ENCODE measurements around the gene COX5A.

- TF ChIP-seq CTCF (conservative IDR thresholded peaks at IDR 0.05; ENCODE audit: low read length) (no peak), EZH2phosphoT487 (IDR thresholded peaks at IDR 0.05; ENCODE audit: borderline replicate concordance, low read depth, low read length) (no peak)
Observed at GRCh38 chr15:74977599-74977998, 39.7 kb upstream of the COX5A start.
